PFSK-1 (cell line): ENCODE measurements around the gene SLC2A6.

Experiments
- FOXP2 ChIP-seq: optimal IDR thresholded peaks from 2 replicates; pipeline ENCODE3; 2011; ENCODE audit warnings: borderline replicate concordance, control low read depth, inconsistent platforms; ENCODE audit not compliant: insufficient read depth; ENCODE audit errors: extremely low read length, extremely low read depth
- POLR2AphosphoS5 ChIP-seq: IDR thresholded peaks from 2 replicates; pipeline ENCODE4 v1.6.1; 2012; ENCODE audit warnings: low read depth, mild to moderate bottlenecking, control low read depth, low read length, moderate library complexity
- SIN3A ChIP-seq: IDR thresholded peaks from 2 replicates; pipeline ENCODE4 v1.6.1; 2012; ENCODE audit warnings: mild to moderate bottlenecking, low read length, moderate library complexity, borderline replicate concordance; ENCODE audit not compliant: insufficient read depth
- TAF1 ChIP-seq: IDR thresholded peaks from 2 replicates; pipeline ENCODE4 v1.6.1; 2012; ENCODE audit warnings: low read length, control low read depth, borderline replicate concordance; ENCODE audit not compliant: insufficient read depth
- TF ChIP-seq, protein P1 (sequence below), 2 experiments: IDR thresholded peaks; 2 replicates each; pipeline versions ENCODE4 v1.6.1 to v1.8.0; 2011 to 2012; ENCODE audit warnings: low read depth in 2 of 2, low read length in 2 of 2, control low read depth in 1 of 2, inconsistent platforms in 1 of 2, mild to moderate bottlenecking in 1 of 2, moderate library complexity in 1 of 2; ENCODE audit not compliant: insufficient read depth in 1 of 2

Gene SLC2A6

DNA sequence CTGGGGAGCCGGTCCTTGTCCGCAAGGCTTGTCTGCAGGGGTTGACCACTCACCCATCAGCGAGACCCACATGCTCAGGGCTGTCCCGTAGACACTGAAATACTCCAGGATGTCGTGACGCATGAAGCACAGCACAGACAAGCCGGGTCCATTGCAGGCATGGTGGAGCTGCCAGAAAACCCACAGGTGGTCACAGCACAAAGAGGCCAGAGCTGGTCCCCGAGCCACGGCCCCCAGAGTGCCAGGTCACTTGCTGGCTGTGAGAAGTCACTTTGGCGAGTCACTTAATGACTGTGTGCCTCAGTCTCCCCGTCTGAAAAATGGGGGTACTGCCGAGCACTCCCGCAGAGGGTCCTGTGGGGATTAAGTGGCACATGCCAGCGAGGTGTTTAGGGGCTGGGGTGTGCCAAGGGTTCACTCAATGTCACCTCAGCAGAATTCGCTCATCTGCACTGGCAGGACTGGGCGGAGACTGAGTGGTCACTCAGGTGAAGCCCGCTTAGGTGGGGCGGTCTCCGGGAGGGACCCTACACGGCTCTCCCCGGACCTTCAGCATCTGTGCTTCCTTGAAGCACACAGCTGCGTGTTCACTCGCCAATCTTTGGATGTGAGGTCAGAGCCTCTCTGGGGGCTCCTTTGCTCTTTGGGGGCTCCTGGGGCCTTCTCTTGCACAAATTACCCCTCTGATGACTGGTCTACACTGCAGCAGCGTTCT, 41.4 kb upstream of the SLC2A6 start:
- no peak for TF ChIP-seq FOXP2

DNA sequence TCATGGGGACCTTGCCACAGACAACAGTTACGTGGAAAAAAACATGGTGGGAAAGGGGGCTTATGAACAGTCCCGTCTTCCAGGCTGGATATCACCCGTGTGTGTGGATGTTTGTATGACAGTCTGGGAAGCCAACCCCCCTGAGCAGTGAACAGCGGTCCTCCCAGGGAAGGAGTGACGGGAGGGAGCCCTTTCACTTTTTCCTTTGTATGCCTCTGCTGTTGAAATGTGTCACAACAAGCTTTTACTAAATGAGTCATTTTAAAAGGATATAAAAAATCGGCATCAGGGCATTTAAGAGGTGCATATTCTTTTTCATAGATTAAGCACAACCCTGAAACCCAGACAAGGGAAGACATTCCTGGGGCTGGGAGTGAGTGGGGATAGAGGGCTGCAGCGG, 40.8 kb upstream of the SLC2A6 start:
- TF ChIP-seq, protein P1, sequence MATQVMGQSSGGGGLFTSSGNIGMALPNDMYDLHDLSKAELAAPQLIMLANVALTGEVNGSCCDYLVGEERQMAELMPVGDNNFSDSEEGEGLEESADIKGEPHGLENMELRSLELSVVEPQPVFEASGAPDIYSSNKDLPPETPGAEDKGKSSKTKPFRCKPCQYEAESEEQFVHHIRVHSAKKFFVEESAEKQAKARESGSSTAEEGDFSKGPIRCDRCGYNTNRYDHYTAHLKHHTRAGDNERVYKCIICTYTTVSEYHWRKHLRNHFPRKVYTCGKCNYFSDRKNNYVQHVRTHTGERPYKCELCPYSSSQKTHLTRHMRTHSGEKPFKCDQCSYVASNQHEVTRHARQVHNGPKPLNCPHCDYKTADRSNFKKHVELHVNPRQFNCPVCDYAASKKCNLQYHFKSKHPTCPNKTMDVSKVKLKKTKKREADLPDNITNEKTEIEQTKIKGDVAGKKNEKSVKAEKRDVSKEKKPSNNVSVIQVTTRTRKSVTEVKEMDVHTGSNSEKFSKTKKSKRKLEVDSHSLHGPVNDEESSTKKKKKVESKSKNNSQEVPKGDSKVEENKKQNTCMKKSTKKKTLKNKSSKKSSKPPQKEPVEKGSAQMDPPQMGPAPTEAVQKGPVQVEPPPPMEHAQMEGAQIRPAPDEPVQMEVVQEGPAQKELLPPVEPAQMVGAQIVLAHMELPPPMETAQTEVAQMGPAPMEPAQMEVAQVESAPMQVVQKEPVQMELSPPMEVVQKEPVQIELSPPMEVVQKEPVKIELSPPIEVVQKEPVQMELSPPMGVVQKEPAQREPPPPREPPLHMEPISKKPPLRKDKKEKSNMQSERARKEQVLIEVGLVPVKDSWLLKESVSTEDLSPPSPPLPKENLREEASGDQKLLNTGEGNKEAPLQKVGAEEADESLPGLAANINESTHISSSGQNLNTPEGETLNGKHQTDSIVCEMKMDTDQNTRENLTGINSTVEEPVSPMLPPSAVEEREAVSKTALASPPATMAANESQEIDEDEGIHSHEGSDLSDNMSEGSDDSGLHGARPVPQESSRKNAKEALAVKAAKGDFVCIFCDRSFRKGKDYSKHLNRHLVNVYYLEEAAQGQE (IDR thresholded peaks at IDR 0.05; ENCODE audit: insufficient read depth in 1 of 2, low read depth in 2 of 2, low read length in 2 of 2): no peak
- TF ChIP-seq POLR2AphosphoS5: no peak
- TF ChIP-seq TAF1: no peak
- no peak for TF ChIP-seq SIN3A
- no peak for TF ChIP-seq FOXP2

DNA sequence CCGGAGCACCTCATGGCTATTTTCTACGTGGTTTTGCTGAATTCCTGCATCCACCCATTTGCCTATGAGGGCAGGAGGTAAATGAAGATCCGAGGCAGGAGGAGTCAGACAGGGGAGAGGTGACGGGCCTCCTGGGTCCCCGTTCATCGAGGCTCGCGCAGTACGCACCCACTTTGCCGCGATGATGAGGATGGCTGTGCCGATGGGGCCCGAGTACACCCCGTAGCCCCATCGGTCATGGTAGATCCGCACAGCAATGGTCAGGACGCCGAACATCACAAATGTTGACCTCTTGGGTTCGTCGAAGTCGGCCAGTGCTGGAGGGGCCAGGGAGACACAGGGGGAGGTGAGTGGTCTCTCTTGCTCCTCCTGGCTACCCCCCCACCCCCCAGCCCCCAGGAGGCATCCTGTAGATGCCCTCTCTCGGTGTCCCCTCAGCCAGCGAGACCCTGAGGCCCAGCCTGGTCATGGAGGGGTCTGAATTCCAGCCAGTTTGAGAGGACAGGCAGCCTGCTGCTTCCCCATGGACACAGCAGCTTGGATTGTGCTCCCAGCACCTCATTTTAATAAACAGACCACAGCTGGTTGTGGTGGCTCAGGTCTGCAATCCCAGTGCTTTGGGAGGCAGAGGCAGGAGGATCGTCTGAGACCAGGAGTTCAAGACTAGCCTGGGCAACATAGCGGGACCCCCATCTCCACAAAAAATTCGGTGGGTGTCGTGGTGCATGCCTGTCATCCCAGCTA, 40.0 kb upstream of the SLC2A6 start:
- no peak for TF ChIP-seq FOXP2
- TF ChIP-seq POLR2AphosphoS5: no peak
- TF ChIP-seq, protein P1 (IDR thresholded peaks at IDR 0.05; ENCODE audit: insufficient read depth in 1 of 2, low read depth in 2 of 2, low read length in 2 of 2): no peak
- TF ChIP-seq TAF1: no peak
- TF ChIP-seq SIN3A: no peak

DNA sequence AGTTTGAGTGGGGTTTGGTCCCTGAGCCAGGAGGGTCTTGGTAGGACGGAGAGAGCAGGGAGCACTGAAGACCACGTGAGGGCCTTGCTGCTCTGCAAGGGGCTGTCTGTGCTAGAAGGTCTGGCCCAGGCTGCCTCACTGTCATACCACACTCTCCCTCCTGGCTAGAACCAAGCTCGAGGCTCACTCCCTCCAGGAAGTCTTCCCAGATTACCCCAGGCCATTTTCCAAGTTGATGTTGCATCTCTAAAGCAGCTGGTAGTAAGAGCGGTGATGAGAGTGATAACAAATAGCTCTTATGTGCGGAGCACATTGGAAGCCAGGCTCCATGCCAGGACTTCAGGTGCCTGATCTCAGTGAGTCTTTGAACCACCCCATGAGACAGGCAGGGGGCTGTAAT, 39.3 kb upstream of the SLC2A6 start:
- no peak for TF ChIP-seq FOXP2
- TF ChIP-seq, protein P1 (IDR thresholded peaks at IDR 0.05; ENCODE audit: insufficient read depth in 1 of 2, low read depth in 2 of 2, low read length in 2 of 2): no peak
- TF ChIP-seq POLR2AphosphoS5: no peak
- no peak for TF ChIP-seq TAF1
- no peak for TF ChIP-seq SIN3A

DNA sequence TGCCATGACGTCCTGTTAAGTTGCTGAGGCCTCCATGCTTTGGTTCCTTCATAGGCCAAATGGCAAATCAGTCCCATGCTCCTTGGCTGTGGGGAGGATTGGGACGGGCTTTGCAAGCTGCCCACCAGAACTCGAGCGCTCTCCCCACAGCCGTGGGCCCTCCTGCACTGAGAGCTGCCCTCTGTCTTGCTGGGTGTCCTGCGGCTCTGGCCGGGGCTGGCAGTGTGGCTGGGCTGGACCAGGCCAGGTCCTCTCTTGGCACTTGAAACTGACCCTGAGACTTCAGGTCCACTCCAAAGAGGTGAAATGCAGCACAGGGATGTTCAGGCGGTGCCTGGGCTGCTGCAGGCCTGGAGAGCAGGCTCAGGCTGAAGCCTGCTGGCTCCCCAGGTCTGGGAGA, 38.8 kb upstream of the SLC2A6 start:
- TF ChIP-seq TAF1 (no peak), SIN3A (no peak), FOXP2 (no peak), POLR2AphosphoS5 (no peak)
- TF ChIP-seq, protein P1 (IDR thresholded peaks at IDR 0.05; ENCODE audit: insufficient read depth in 1 of 2, low read depth in 2 of 2, low read length in 2 of 2): no peak
